Measurements from ENCODE around the gene PAQR5.

PAQR5 gene

GRCh38 chr15:69298697-69299441, at the start of gene PAQR5:
TSS of gene PAQR5 (plus strand) at chr15:69298912. CDS start at chr15:69360081, 61,169 bp downstream.
- Histone ChIP-seq H3K9me3 (ENCODE audit: control insufficient read depth, low read length) (no peaks in the 10 kb centered on the region), H3K4me3 (ENCODE audit: low read length) (no peak within 1 kb of the TSS), H3K9ac (ENCODE audit: low read length) (no peak within 1 kb of the TSS), H3K27me3 (ENCODE audit: control insufficient read depth, insufficient read depth, low read length) (peaks cover 40% of the 10 kb centered on the region), H3K4me1 (ENCODE audit: control insufficient read depth, insufficient read depth, low read length) (peaks cover 11% of the 10 kb centered on the region), H3K36me3 (ENCODE audit: control insufficient read depth, insufficient read depth, low read length) (no peaks in the 10 kb centered on the region)

GRCh38 chr15:69253156-69253555, 45.6 kb upstream of the PAQR5 start:
- no peak overlapping the region for H3K4me3 ChIP-seq (ENCODE audit: low read length)
- peaks cover 5% of the 10 kb centered on the region for H3K4me1 ChIP-seq (ENCODE audit: control insufficient read depth, insufficient read depth, low read length)
- H3K36me3 ChIP-seq (ENCODE audit: control insufficient read depth, insufficient read depth, low read length) = no peaks in the 10 kb centered on the region
- no peaks in the 10 kb centered on the region for H3K9me3 ChIP-seq (ENCODE audit: control insufficient read depth, low read length)
- H3K27me3 ChIP-seq (ENCODE audit: control insufficient read depth, insufficient read depth, low read length) = no peaks in the 10 kb centered on the region
- no peak overlapping the region for H3K9ac ChIP-seq (ENCODE audit: low read length)

GRCh38 chr15:69265347-69265955, 33.3 kb upstream of the PAQR5 start:
- no peak overlapping the region for H3K9ac ChIP-seq (ENCODE audit: low read length)
- no peaks in the 10 kb centered on the region for H3K27me3 ChIP-seq (ENCODE audit: control insufficient read depth, insufficient read depth, low read length)
- H3K4me1 ChIP-seq (ENCODE audit: control insufficient read depth, insufficient read depth, low read length) = no peaks in the 10 kb centered on the region
- H3K36me3 ChIP-seq (ENCODE audit: control insufficient read depth, insufficient read depth, low read length) = peaks cover 9% of the 10 kb centered on the region
- no peaks in the 10 kb centered on the region for H3K9me3 ChIP-seq (ENCODE audit: control insufficient read depth, low read length)
- H3K4me3 ChIP-seq (ENCODE audit: low read length) = no peak overlapping the region

- H3K9me3 ChIP-seq (ENCODE audit: control insufficient read depth, low read length) = no peaks in the 10 kb centered on the region
- no peak overlapping the region for H3K9ac ChIP-seq (ENCODE audit: low read length)
These were observed 27.5 kb upstream of the PAQR5 start for GRCh38 chr15:69271217-69271616.

GRCh38 chr15:69272139-69272538, 26.6 kb upstream of the PAQR5 start:
- H3K4me1 ChIP-seq (ENCODE audit: control insufficient read depth, insufficient read depth, low read length) = no peaks in the 10 kb centered on the region
- H3K9me3 ChIP-seq (ENCODE audit: control insufficient read depth, low read length) = no peaks in the 10 kb centered on the region
- no peaks in the 10 kb centered on the region for H3K27me3 ChIP-seq (ENCODE audit: control insufficient read depth, insufficient read depth, low read length)
- no peak overlapping the region for H3K4me3 ChIP-seq (ENCODE audit: low read length)
- H3K36me3 ChIP-seq (ENCODE audit: control insufficient read depth, insufficient read depth, low read length) = peaks cover 9% of the 10 kb centered on the region
- no peak overlapping the region for H3K9ac ChIP-seq (ENCODE audit: low read length)

More at GRCh38 chr15:69271217-69271616, 27.5 kb upstream of the PAQR5 start:
- Histone ChIP-seq H3K4me3 (ENCODE audit: low read length) (no peak overlapping the region), H3K36me3 (ENCODE audit: control insufficient read depth, insufficient read depth, low read length) (peaks cover 9% of the 10 kb centered on the region), H3K4me1 (ENCODE audit: control insufficient read depth, insufficient read depth, low read length) (no peaks in the 10 kb centered on the region), H3K27me3 (ENCODE audit: control insufficient read depth, insufficient read depth, low read length) (no peaks in the 10 kb centered on the region)

GRCh38 chr15:69272891-69273290, 25.8 kb upstream of the PAQR5 start:
- Histone ChIP-seq H3K27me3 (ENCODE audit: control insufficient read depth, insufficient read depth, low read length) (no peaks in the 10 kb centered on the region), H3K4me3 (ENCODE audit: low read length) (no peak overlapping the region), H3K9me3 (ENCODE audit: control insufficient read depth, low read length) (no peaks in the 10 kb centered on the region), H3K9ac (ENCODE audit: low read length) (no peak overlapping the region), H3K36me3 (ENCODE audit: control insufficient read depth, insufficient read depth, low read length) (peaks cover 9% of the 10 kb centered on the region), H3K4me1 (ENCODE audit: control insufficient read depth, insufficient read depth, low read length) (no peaks in the 10 kb centered on the region)

GRCh38 chr15:69275074-69275670, 23.5 kb upstream of the PAQR5 start:
- Histone ChIP-seq H3K4me3 (ENCODE audit: low read length) (no peak overlapping the region), H3K36me3 (ENCODE audit: control insufficient read depth, insufficient read depth, low read length) (no peaks in the 10 kb centered on the region)

GRCh38 chr15:69275933-69276560, 22.7 kb upstream of the PAQR5 start:
- Histone ChIP-seq H3K4me1 (ENCODE audit: control insufficient read depth, insufficient read depth, low read length) (no peaks in the 10 kb centered on the region), H3K9ac (ENCODE audit: low read length) (no peak overlapping the region), H3K9me3 (ENCODE audit: control insufficient read depth, low read length) (no peaks in the 10 kb centered on the region), H3K4me3 (ENCODE audit: low read length) (no peak overlapping the region), H3K27me3 (ENCODE audit: control insufficient read depth, insufficient read depth, low read length) (peaks cover 10% of the 10 kb centered on the region), H3K36me3 (ENCODE audit: control insufficient read depth, insufficient read depth, low read length) (no peaks in the 10 kb centered on the region)

More at GRCh38 chr15:69275074-69275670, 23.5 kb upstream of the PAQR5 start:
- no peak overlapping the region for H3K9ac ChIP-seq (ENCODE audit: low read length)
- peaks cover 10% of the 10 kb centered on the region for H3K27me3 ChIP-seq (ENCODE audit: control insufficient read depth, insufficient read depth, low read length)
- H3K4me1 ChIP-seq (ENCODE audit: control insufficient read depth, insufficient read depth, low read length) = no peaks in the 10 kb centered on the region
- H3K9me3 ChIP-seq (ENCODE audit: control insufficient read depth, low read length) = no peaks in the 10 kb centered on the region

GRCh38 chr15:69277316-69277715, 21.4 kb upstream of the PAQR5 start:
- Histone ChIP-seq H3K9ac (ENCODE audit: low read length) (no peak overlapping the region), H3K4me1 (ENCODE audit: control insufficient read depth, insufficient read depth, low read length) (no peaks in the 10 kb centered on the region), H3K9me3 (ENCODE audit: control insufficient read depth, low read length) (no peaks in the 10 kb centered on the region), H3K27me3 (ENCODE audit: control insufficient read depth, insufficient read depth, low read length) (peaks cover 12% of the 10 kb centered on the region), H3K36me3 (ENCODE audit: control insufficient read depth, insufficient read depth, low read length) (no peaks in the 10 kb centered on the region), H3K4me3 (ENCODE audit: low read length) (no peak overlapping the region)

- H3K9me3 ChIP-seq (ENCODE audit: control insufficient read depth, low read length) = no peaks in the 10 kb centered on the region
- H3K9ac ChIP-seq (ENCODE audit: low read length) = no peak overlapping the region
- H3K36me3 ChIP-seq (ENCODE audit: control insufficient read depth, insufficient read depth, low read length) = no peaks in the 10 kb centered on the region
These were observed 19.1 kb upstream of the PAQR5 start for GRCh38 chr15:69279636-69280035.

GRCh38 chr15:69280783-69281182, 17.9 kb upstream of the PAQR5 start:
- H3K36me3 ChIP-seq (ENCODE audit: control insufficient read depth, insufficient read depth, low read length) = no peaks in the 10 kb centered on the region
- H3K27me3 ChIP-seq (ENCODE audit: control insufficient read depth, insufficient read depth, low read length) = peaks cover 14% of the 10 kb centered on the region
- H3K4me3 ChIP-seq (ENCODE audit: low read length) = no peak overlapping the region
- no peak overlapping the region for H3K9ac ChIP-seq (ENCODE audit: low read length)
- H3K4me1 ChIP-seq (ENCODE audit: control insufficient read depth, insufficient read depth, low read length) = no peaks in the 10 kb centered on the region
- H3K9me3 ChIP-seq (ENCODE audit: control insufficient read depth, low read length) = no peaks in the 10 kb centered on the region

More at GRCh38 chr15:69279636-69280035, 19.1 kb upstream of the PAQR5 start:
- H3K27me3 ChIP-seq (ENCODE audit: control insufficient read depth, insufficient read depth, low read length) = peaks cover 14% of the 10 kb centered on the region
- H3K4me3 ChIP-seq (ENCODE audit: low read length) = no peak overlapping the region
- H3K4me1 ChIP-seq (ENCODE audit: control insufficient read depth, insufficient read depth, low read length) = no peaks in the 10 kb centered on the region

All from mucosa of stomach (tissue), 1 donor.